ENCODE results near the gene SDK1. TPM values are rescaled to one million over a fixed set of nuclear protein-coding genes. Genes with fewer than 3 reads are reported as not detected.
A peak's percentile ranks its signal among the peaks of the same experiment; 100 is the strongest.

SDK1 gene
- total and polyA plus RNA-seq, 11 donors = 2.2 to 5.8 (median 3.4) TPM

DNA sequence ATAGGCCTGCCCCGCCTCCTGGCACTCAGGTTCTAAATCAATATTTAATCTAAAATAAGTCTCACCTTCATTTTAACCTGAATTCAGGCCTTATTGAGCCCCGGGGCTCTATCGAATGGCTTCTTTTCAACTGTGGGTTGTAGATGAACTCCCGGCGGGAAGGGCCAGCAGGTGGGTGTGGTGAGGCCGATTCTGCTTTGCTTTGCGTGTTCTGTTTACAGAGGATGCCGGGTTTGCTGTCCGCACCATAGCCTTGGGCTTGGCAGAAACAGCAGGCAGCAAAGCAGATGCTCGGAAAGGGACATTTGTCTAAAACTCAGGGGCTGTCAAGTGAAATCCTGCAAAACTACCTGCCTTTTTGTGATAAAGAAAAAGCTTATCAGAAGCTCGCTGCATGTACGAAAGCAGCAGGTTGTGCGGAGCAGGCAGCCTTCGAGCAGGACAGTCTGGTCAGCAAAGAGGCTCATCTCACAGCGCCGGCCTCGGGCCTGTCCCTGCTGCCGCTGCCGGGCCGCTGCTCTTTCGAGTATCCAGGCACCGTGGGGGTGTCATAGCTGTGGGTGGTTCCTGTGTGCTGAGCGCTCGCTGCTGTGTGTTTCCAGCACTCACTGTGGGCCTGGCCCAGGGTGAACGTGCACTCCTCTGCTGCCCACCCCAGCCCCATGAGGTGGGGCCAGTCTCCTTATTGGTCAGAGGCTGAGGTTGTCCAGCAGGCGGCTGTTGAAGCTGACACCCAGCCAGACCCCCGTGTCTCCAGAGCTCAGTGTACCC is 946.2 kb downstream of the SDK1 start:
- intact Hi-C loops (cut with DNase I) = no loop called here
- WGBS, 4 donors = 74 to 89% (median 78%) methylated on average over 20 to 27 of the region's 27 CpGs
- ATAC-seq (no peak), DNase-seq (peak in 1 of 5 donors; percentile 52)
- H3K4me3 ChIP-seq = no peak overlapping the region
- H3K27ac ChIP-seq = no peak overlapping the region
- TF ChIP-seq CTCF (IDR thresholded peaks at IDR 0.05) (no peak), POLR2A (IDR thresholded peaks at IDR 0.05) (no peak)
- H3K9me3 ChIP-seq = peaks cover 0 to 24% (median 12%) of the 10 kb centered on the region in 12 donors
- no peaks in the 10 kb centered on the region for H3K27me3 ChIP-seq
- no peaks in the 10 kb centered on the region for H3K36me3 ChIP-seq
- no peaks in the 10 kb centered on the region for H3K4me1 ChIP-seq

DNA sequence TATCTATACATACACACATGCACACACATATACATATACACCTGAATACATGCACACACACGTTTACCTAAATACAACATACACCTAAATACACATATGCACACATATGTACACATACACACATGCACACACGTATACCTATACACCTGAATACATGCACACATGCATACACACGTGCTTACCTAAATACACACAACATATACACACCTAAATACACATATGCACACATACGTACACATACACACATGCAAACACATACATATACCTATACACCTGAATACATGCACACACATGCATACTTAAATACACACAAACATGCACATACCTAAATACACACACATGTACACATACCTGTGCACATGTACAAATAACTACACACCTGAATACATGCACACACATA is 947.2 kb downstream of the SDK1 start:
- 68 to 86% (median 77%) methylated on average over 4 of the region's 4 CpGs for WGBS, 4 donors
- intact Hi-C loops (cut with DNase I) = no loop called here
- no peak for DNase-seq
- TF ChIP-seq POLR2A (IDR thresholded peaks at IDR 0.05) (no peak), CTCF (IDR thresholded peaks at IDR 0.05) (no peak)
- Histone ChIP-seq H3K9me3 (peaks cover 0 to 29% (median 13%) of the 10 kb centered on the region in 12 donors), H3K27ac (no peak overlapping the region), H3K4me3 (no peak overlapping the region), H3K4me1 (no peaks in the 10 kb centered on the region), H3K36me3 (no peaks in the 10 kb centered on the region), H3K27me3 (no peaks in the 10 kb centered on the region)
- no peak for ATAC-seq

DNA sequence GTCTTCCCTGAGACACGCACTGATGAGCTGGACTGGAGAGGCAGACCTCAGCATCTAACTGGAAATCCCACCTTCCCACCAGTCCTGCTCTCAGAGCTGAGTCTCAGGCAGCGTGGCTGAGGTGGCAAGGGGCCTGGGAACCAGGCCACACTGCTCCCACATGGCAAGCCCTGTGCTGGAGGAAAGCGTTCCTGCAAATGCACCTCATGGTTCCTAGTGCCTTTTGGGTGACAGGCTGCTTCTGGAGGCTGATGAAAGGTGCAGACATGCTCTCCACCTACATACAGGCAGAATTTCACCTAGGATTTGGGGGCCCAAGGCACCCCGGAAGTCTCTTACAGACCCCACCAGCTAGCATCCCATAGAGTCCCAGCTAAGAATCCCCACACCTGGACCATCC is 948.2 kb downstream of the SDK1 start:
- Histone ChIP-seq H3K27ac (no peak overlapping the region), H3K36me3 (no peaks in the 10 kb centered on the region), H3K4me1 (no peaks in the 10 kb centered on the region), H3K27me3 (no peaks in the 10 kb centered on the region), H3K4me3 (no peak overlapping the region), H3K9me3 (peaks cover 0 to 35% (median 14%) of the 10 kb centered on the region in 12 donors)
- TF ChIP-seq POLR2A (IDR thresholded peaks at IDR 0.05) (no peak), CTCF (IDR thresholded peaks at IDR 0.05) (no peak)
- no peak for ATAC-seq
- no peak for DNase-seq
- WGBS, 4 donors = 82 to 86% (median 85%) methylated on average over 3 to 4 of the region's 4 CpGs
- intact Hi-C loops (cut with DNase I) = no loop called here

DNA sequence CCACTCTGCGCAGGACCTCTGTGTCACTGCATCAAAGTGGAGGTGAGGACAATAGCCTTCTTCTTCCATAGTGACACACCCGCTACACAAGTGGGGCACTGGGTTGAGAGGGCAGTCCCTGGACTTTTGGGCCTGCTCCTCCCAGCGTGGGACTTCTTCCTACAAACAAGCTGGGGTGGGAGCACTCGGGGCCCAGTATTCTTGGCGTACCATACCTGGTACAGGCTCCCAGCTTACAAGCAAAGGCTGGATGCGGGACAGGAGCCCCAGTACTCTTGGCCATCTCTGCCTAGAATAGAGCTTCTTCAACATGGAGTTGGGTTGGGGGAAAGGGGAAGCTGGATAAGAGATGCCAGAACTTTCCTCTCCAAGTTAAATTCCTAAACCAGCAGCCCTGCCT is 954.3 kb downstream of the SDK1 start:
- intact Hi-C loops (cut with DNase I) = no loop called here
- no peak for DNase-seq

More for the DNA sequence above, 954.3 kb downstream of the SDK1 start:
- no peak for TF ChIP-seq CTCF (IDR thresholded peaks at IDR 0.05)
- TF ChIP-seq POLR2A (IDR thresholded peaks at IDR 0.05) = no peak
- no peaks in the 10 kb centered on the region for H3K36me3 ChIP-seq
- no peaks in the 10 kb centered on the region for H3K27me3 ChIP-seq
- peak overlapping the region in 1 of 12 donors; percentile 78 for H3K27ac ChIP-seq
- no peak for ATAC-seq
- no peaks in the 10 kb centered on the region for H3K4me1 ChIP-seq
- 91 to 96% (median 94%) methylated on average over 6 of the region's 6 CpGs for WGBS, 4 donors
- H3K9me3 ChIP-seq = peaks cover 0 to 36% (median 11%) of the 10 kb centered on the region in 12 donors
- no peak overlapping the region for H3K4me3 ChIP-seq
